DMS153 (cell line): ENCODE data around the gene RNF146.
"Not testable (repeated sequence)": the region's sequence is repeated elsewhere in the genome, so short reads cannot be mapped to it uniquely, and the experiment has no call there.

Source experiments
- DNase-seq: peaks from one replicate; lab custom pipeline; 2025; lab: John Stamatoyannopoulos, UW

The RNF146 gene, protein sequence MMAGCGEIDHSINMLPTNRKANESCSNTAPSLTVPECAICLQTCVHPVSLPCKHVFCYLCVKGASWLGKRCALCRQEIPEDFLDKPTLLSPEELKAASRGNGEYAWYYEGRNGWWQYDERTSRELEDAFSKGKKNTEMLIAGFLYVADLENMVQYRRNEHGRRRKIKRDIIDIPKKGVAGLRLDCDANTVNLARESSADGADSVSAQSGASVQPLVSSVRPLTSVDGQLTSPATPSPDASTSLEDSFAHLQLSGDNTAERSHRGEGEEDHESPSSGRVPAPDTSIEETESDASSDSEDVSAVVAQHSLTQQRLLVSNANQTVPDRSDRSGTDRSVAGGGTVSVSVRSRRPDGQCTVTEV

DNA sequence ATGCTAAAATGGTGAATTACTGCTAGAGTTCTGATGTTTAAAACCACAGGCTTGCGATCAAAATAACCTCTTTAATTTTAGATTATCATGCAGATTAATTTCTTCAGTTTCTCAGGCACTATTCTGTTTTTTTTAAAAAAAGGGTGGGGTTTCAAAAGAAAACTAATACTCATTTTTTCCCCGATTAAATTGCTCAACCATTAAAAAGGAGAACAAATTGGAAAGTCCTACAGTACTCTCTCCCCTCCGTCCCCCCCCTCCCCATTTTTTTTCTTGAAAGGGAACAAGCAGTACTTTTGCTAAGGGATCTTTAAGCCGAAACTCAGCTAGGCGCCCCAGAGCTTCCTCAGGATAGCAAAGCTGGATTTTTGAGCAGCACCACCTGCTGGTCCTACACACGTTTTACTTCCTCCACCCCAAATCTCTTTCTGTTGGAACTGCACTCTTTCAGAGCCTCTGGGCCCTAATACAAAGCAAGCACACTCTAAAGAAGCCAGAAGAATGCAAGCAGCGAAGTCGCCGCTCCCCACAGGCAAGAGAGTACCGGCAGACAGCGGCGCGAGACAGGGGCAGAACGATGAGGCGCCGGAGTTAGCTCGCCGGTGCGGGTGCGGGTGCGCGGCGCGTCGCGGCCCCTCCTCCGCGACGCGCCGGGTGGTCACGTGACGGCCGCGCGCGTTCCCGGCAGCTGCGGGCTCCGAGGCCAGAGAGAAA is at the start of gene RNF146:
TSS of gene RNF146 (plus strand) at position 687 of the 714 bp plus-strand sequence. CDS start 13,475 bp downstream, outside the sequence.
- DNase-seq, result peak; percentile 61

DNA sequence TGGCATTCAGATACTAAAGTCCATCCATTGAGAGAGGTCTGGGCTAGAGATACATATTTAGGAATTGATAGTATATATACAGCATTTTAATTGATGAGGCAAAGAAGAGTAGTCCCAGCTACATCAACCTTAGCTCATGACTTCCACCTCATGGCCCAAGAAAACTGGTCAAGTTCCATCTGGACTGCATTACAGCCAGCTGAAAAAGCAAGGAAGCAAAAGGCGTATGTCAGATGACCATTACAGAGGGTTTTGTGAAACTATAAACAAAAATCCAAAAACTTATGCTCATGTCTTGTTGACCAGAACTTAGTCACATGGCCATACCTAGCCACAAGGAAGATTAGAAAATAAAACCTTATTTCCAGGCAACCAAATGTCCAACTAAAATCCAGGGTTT is 46.8 kb upstream of the RNF146 start:
- no peak for DNase-seq

DNA sequence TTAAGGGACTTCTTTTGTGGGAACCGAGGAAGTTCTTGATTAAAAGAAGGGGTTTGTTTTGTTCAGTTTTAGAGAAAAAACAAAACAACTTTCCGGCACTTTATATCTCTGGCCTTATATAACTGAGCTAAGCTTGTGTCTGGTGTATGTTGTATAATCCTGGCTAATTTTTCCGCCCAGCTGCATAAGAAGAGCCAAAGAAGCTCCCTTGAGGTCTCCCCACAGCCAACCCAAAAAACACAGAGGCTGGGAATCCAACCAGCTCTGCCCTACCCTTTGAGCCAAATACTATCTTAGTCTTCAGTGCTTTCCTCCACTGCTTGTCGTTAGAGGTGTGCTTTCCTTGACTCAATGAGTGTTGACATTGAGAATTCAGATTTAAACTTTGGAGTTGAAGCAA is 45.5 kb upstream of the RNF146 start:
- no peak for DNase-seq

DNA sequence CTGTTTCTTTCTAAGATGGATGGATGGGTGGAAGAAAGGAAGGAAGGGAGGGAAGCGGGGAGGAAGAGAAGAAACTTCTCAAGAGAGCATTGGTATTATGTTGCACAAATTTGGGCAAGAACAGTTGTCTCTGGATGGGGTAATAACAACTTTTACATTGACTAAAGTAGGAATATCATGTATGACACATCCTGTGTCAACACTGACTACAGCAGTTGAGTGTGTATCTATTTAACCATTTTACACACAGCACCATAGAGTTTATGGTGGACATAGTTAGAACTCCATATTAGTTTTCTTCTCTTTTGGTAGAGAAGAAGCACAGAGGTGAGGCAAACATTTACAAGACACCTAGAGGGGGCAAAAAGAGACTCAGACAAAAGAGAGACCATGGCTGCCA is 44.2 kb upstream of the RNF146 start:
- DNase-seq, result no peak

DNA sequence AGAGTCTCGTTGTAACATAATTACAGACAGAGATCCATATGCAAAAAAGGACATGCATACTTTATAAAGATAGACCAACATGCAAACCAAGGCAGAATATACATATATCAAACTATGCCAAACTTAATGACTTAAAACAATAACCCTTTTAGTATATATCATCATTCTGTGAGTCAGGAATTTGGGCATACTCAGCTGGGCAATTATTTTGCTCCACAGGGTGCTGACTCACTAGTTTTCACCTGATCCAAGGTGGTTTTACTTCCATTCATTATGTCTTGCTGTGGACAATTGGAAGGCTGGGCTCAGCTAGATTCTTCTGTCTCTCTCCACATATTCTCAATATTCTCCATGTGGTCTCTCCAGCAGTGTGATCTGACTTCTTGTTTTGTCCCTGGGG is 41.2 kb upstream of the RNF146 start:
- DNase-seq, result no peak

DNA sequence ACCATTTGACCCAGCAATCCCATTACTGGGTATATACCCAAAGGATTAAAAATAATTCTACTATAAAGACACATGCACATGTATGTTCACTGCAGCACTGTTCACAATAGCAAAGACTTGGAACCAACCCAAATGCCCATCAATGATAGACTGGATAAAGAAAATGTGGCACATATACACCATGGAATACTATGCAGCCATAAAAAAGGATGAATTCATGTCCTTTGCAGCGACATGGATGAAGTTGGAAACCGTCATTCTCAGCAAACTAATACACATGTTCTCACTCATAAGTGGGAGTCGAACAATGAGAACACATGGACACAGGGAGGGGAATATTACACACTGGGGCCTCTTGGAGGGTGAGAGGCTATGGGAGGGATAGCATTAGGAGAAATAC is 32.8 kb upstream of the RNF146 start:
- not testable (repeated sequence) for DNase-seq

DNA sequence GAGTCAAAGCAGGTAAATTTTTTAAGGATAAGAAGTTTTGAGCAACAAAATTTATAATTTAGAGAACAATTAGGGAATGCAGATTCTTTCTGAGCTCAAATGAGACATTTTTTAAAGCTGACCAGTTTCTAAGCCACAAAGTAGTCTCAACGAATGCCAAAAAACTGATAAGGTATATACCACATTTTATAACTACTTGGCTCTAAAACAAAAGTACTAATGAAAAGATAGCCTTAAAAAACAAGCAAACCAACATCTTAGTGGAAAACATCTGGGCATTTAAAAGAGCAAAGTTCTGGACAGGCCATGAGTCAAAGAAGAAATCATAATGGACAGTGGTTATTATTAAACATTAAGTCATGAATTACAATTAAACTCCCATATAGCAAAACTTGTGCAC is 23.2 kb upstream of the RNF146 start:
- DNase-seq, result no peak

DNA sequence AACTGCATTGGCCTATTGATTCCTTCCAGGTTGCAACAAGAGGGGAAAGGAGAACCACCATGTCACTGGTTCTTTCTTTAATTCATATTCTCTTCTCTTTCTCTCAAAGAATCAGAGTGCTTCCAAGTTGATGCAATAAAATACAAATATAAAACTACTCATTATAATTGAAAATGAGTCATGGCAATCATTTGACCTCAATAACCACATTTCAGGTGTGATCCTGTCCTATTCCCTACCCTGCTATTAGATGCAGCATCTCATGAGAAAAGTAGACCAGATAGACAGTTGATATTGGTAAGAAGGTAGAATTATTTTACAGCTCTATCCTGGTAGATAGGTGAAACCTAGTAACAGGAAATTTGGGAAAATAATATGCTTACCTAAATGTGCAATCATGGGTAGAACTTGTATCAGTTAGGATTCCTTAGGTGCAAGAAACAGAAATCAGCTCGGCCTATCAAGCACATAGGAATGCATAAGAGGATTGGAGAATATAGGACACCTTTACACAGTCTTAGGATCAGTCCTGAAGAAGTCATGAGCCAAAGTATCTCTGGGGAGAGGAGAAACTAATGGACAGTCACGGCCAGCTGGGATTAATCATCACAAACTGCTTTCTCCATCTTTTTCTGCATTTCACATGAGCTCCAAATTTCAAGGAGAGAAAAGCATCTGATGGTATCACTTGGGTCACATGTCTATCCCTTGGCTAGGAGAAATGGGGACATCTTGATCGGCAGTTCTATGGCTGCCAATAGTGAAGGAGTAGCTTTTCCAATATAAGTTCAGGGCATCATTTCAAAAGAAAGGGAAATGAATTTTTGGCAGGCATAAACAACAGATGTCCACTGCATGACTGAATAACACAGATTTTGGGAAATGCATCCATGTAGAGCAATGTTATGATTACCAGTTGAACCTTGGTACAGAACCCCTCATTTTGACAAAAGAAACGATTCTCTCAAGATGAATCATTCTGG is 19.3 kb upstream of the RNF146 start:
- DNase-seq, result no peak

DNA sequence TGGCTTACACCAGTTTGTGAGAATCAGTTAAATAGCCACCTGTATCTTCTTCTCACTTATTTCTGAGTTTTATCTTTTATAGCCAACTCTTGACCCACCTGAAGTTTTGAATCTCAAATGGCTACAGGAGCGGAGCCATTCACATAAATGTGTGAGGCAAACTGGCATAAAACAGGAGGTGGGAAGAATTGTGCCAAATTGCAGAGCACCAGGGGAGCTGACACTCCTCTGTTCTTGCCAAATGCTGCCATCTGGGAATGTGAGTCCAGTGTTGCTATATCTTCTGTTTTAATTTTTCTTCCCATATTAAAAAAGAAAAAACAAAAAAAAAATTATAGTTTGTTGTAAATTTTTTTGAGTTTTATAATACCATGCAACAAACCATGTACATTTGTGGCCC is 17.0 kb upstream of the RNF146 start:
- no peak for DNase-seq

DNA sequence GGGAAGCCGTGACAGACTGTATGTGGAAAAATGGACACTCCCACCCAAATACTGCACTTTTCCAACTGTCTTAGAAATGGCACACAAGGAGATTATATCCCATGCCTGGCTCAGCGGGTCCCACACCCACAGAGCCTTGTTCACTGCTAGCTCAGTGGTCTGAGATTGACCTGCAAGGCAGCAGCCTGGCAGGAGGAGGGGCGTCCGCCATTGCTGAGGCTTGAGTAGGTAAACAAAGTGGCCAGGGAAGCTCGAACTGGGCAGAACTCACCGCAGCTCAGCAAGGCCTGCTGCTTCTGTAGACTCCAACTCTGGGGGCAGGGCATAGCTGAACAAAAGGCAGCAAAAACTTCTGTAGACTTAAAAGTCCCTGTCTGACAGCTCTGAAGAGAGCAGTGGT is 11.4 kb upstream of the RNF146 start:
- no peak for DNase-seq

DNA sequence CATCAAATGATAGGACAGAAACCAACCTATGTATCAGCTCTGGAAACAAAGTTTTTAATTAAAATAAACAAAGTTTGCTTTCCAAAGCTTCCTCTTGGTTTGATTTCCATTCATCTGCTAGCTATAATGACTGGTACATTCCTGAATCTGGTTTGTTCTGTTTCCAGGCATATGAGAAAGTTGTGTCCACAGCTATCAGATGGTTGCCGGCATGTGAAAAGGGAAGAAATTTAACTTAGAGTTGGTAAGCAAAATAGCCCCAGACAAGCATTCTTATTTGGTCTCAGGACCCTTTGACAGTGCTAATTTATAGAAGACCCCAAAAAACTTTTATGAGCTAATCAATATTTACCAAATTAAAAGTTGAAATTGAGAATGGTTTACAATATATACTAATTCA is 3.8 kb upstream of the RNF146 start:
- DNase-seq, result no peak

DNA sequence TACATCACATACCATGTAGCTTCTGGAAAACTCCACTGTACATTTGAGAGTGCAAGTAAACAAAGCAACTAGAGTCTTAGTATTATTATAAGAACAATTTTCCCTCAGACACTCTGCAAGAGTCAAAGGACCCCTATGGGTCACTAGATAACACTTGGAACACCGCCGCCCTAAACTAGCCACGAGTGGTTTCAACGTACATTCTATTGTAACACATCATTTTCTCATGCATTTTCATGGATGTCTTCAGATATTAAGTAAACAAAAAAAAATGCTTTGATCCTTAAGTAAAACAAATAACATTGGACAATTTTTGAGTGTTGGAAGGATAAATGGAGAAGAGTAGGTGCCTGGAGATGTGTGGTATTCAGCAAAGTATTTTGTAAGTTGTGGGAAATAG is 3.2 kb upstream of the RNF146 start:
- DNase-seq, result no peak

DNA sequence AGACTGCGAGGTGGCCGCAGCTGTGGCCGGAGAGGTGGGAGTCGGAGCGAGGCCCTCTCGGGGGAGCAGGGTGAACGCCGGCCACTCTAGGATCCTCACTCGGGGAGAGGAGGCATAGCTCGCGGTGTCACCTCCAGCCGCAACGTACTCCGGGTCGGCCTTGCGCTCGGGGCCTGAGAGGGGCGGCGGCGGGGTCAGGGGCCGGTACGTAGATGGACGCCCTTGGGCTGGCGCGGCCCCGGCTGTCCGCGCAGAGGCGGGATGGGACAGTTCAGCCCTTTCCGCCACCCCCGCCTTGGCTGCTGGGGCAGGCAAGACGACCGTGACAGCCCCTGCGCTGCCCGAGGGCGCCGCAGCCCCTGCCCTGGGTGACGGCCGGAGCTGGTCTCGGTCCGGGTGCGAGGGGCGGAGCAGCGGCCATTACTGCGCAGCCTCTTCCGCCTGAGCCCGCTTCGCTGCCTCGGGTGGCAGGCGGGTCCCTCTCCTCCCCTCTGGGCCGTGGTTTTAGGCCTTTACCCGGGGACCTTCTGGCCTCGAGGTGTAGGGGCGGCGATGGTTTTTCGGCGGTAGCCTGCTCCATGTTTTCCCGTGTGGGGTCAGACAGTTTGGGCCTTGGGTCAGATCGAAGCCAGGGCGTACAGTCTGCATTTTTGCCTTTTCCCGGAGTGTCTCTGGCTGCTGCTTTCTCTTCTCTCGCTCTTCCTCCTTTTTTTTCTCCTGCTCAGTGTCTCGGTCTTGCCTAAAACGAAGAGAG is 405 bp downstream of the RNF146 start:
- no peak for DNase-seq

DNA sequence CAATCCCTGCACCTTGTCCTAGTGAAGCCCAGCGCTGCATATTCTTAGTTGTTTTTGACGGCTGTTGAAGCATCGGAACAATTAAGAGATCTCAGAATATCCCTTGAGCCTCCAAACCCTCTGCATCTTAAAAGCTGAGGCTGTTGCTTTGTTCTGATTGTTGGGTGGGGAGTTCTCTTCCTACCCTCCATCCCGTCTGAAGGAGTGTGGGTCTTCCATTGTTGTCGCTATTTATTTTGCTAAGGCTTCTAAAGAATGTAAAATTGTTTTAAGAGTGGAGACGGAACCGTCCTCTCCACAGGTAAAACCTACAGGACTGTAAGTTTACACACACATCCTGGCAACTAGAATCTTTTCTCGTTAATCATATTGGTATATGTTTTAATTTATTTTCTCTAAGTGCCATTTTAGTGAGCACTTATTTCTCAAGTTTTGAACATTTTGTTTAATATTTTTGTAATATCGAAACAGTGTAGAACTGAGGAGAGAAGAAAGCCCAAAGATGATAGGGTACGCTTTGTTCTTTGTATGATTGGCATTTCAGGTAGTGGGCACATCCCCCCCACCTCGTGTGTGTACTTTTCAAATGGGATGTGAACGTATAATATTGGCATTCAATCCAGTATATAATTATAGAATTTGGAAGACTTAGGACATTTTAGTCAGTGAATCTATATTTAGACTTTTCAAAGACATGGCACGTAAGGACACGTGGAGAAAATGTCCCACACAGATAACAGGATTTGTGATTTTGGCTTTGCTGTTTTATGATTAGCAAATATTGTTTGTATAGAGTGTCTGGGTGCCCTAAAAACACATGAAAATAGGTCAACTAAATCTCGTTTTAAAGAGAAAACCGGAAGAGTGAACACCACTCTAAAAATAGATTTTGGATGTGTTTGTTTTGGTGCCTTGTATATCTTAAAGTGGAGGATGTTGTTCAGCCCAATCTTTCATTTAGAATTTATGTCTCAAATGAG is 1.3 kb downstream of the RNF146 start:
- no peak for DNase-seq

DNA sequence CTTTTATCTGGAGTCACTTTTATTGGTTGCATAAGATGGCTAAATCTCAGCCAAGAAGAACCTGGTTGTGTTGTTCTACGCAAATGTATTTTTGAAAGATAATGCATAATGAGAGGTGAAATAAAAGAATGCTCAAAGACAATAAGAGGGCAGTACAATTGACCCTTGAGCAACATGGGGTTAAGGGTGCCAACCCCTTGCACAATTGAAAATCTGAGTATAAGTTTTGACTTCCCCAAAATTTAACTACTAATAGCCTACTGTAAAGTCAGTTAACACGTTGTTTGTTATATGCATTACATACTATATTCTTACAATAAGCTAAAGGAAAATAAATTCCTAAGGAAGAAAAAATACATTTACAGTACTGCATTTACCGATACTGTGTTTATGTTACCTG is 5.9 kb downstream of the RNF146 start:
- no peak for DNase-seq

DNA sequence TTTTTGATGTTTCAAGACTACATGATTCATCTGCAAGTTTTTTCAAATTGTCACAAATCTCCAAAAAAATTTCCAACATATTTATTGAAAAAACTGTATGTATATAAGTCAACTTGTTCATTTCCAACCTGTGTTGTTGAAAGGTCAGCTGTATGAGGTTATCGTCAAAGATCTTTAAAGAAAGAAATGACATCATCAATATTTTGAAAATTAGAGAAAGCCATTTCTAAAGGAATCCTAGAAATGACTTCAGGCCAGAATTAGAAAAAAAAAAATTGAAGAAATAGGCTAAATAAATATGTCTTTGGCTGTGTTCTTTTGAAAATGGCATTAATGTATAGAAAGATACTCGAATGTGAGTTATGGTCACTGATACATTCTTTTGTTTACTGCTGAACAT is 6.8 kb downstream of the RNF146 start:
- DNase-seq, result no peak

DNA sequence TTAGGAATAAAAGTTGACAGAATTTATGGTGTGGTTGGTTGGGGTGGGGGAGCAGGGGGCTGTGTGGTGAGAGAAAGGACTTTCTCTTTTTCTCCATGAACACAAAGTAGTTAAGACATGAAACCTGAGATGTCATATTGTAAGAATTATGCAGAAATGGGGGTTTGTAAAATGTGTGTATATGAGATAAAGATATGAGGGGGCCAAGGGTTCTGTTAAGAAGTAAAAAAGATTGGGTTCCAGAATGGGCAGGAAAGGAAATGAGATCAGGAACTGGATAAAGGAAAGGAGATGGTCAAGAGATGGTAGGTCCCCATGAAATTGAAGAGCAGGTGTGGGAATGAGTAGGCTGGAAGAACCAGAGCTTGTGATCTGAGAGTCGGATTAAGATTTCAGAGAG is 9.7 kb downstream of the RNF146 start:
- DNase-seq, result no peak

DNA sequence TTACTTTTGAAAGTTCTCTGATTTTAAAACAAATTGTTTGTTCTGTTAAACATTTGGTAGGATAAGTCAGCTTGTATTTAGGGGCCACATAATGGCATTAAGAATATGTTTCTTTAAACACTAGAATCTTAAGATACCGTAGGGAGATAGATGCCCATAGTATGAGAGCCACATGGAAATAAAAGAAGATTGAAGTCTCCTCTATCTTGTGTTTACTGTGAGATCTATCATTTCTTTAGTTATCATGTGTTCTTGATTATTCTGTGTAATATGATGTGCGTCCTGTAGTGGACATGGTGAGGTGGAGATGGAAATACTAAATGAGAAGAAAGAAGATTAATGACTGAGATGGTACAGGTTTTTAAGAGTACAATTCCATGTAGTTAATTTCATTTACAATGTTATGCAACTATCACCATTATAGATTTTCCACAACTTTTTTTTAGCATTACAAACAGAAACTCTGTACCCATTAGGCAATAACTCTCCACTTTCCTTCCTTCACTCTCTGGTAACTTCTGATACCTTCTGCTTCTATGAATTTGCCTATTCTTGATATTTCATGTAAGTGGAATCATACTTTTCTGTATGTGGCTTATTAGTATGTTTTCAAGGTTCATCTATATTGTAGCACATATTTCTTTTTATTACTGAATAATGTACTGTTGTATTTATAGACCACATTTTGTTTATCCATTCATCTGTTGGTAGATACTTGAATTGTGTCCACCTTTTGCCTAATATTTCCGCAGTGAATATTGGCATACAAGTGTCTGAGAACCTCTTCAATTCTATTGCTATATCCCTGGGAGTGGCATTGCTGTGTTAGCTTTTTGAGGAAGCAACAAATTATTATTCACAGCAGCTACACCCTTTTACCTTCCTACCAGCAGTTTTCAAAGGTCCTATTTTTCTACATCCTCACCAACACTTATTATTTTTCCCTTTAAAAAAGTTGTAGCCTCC is 11.5 kb downstream of the RNF146 start:
- DNase-seq, result no peak

DNA sequence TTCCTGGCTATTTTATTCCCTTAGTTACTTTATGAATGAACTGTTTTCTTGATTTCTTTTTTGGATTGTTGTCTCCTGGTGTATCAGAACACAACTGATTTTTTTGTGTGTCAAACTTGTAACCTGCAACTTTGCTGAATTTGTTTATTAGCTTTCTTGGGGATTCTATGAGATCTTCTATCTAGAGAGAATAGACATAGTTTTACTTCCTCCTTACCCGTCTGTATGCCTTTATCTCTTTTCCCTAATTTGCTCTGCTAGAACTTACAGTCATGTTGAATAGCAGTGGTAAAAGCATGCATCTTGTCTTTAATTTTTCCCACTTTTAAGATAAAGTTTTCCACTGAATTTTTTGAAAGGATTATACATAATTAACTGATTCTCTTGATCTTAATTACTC is 13.2 kb downstream of the RNF146 start:
- DNase-seq, result no peak
